Ectodermal cell (in vitro differentiated cells): ENCODE data around the gene RHBDL1.

Experiments
- H3K27ac ChIP-seq: 2 replicates; pipeline ENCODE4 v1.7.0; 2013; ENCODE audit warnings: mild to moderate bottlenecking, low read depth, low read length; ENCODE audit not compliant: insufficient read depth, poor library complexity, severe bottlenecking
- H3K27me3 ChIP-seq: 2 replicates; pipeline ENCODE4 v1.7.0; 2013; ENCODE audit warnings: mild to moderate bottlenecking, low read length; ENCODE audit not compliant: insufficient read depth, control insufficient read depth, poor library complexity, severe bottlenecking
- H3K36me3 ChIP-seq: one replicate; pipeline ENCODE4 v1.7.0; 2013; ENCODE audit warnings: low read length; ENCODE audit not compliant: control insufficient read depth, insufficient read depth
- H3K4me1 ChIP-seq: one replicate; pipeline ENCODE4 v1.7.0; 2013; ENCODE audit warnings: low read length; ENCODE audit not compliant: control insufficient read depth, insufficient read depth
- H3K4me3 ChIP-seq: 2 replicates; pipeline ENCODE4 v1.7.0; 2013; ENCODE audit warnings: low read depth, low read length, control low read depth; ENCODE audit not compliant: insufficient read depth
- H3K9me3 ChIP-seq: 2 replicates; pipeline ENCODE4 v1.7.0; 2013; ENCODE audit warnings: mild to moderate bottlenecking, low read length, moderate library complexity; ENCODE audit not compliant: control insufficient read depth
- WGBS, 2 experiments: methylation state at CpG; one replicate each; pipeline ENCODE4 v1.1.7; 2013; ENCODE audit warnings: missing lambda C conversion rate in 2 of 2; 5-methylcytosine and 5-hydroxymethylcytosine counted together

The RHBDL1 gene

DNA sequence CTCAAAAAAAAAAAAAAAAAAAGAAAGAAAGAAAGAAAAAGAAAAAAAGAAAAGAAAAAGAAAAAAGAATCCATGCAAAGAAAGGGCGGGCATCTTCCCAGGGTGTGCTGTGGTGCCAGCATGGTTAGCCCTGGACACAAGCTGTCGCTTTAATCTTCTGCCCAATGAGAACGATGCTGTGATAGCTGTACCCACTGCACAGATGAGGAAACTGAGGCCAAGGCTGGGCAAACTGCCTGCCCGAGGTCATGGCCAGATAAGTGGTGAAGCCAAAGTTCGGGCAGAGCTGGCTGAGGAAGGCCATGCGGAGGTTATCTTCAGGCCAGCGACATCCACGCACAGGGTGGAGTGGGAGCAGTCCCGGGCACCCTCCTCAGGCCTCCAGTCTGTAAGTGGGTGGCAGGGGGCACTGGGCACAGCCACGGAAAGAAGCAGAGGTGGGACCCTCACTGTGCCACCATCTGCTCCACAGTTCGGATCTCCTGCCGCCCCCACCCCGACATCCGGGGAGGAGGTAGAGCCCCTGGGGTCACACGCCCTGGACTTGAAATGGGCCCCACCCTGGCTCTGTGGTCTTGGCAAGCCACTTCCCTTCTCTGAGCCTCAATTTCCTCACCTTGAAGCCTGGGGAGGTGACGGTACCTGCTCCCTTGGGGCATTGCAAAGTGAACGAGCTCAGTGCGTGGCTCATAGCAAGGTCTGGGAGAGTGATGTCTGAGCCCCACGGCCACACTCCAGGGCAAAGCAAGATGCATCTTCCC is 23.6 kb downstream of the RHBDL1 start:
- Histone ChIP-seq H3K27me3 (peaks cover 99% of the 10 kb centered on the region), H3K36me3 (no peaks in the 10 kb centered on the region), H3K4me3 (no peak overlapping the region), H3K9me3 (no peaks in the 10 kb centered on the region), H3K4me1 (peaks cover 10% of the 10 kb centered on the region), H3K27ac (no peak overlapping the region)
- 77 to 79% methylated on average over 19 of the region's 19 CpGs for WGBS, 2 experiments

DNA sequence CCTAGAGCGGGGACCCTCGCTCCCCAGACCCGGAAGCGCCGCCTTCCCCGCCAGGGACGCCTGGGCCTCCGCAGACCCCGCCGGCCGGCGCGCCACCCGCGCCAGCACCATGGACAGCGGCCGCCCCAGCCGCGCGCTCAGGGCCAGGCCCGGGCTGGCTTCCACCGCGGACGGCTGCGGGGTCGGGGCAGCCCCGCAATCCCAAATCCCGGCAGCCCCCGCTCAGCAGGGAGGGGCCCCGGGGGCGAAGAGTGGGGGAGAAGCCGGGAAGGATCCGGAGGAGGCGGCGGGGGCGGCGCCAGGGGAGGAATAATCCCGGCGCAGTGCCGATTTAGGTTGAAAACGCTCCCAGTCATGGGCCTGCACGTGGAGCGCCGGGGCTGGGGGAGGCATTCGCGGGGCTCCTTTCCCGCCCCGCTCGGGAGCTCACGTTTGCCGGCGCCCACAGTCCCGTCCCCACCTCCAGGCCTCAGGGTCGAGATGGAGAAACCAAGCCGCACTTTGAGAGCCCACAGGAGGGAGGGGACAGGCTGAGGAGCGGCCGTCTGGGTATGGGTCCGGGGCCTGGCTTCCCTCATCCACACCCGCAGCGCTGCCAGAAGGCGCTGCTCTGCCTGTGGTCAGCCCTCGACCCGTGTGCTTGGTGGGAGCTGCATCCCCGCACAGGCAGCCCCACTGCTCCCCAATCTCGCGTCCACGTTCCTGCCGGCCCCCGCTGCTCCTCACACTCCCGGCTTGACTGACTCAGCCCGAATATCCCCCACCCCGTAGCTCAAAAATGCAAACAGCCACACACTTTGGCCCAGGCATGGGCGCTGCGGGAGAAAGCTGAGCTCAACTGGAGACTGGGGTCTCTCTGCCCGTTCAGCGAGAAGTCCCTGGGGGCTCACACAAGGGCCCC is 25.5 kb downstream of the RHBDL1 start:
- no peaks in the 10 kb centered on the region for H3K36me3 ChIP-seq
- peaks cover 5% of the 10 kb centered on the region for H3K4me1 ChIP-seq
- H3K4me3 ChIP-seq = no peak overlapping the region
- H3K27ac ChIP-seq = no peak overlapping the region
- WGBS, 2 experiments = 7 to 8% methylated on average over 76 of the region's 76 CpGs
- H3K27me3 ChIP-seq = peaks cover 99% of the 10 kb centered on the region
- no peaks in the 10 kb centered on the region for H3K9me3 ChIP-seq

DNA sequence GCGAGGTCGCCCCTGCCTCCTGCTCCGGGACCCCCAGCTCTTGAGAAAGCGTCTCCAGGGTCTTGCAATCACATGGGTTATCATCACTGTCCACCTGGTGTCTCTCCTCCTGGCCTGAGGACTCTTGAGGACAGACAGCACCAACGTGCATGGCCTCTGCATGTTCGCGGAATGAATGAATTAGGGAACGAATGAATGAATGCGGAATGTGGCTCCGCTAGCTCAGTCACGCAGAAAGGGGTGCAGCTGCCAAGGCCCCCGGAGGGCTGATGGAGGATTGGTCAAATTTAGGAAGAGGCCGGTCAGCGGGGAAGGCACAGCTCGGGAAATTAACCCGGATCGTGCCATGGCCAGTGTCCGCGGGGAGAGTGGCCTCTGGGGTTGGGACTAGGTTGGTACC is 26.9 kb downstream of the RHBDL1 start:
- Histone ChIP-seq H3K4me3 (no peak overlapping the region), H3K9me3 (no peaks in the 10 kb centered on the region), H3K27me3 (peaks cover 100% of the 10 kb centered on the region), H3K27ac (no peak overlapping the region), H3K36me3 (no peaks in the 10 kb centered on the region), H3K4me1 (peaks cover 12% of the 10 kb centered on the region)
- WGBS, 2 experiments = 84% methylated on average over 19 of the region's 19 CpGs

GRCh38 chr16:703406-703805 is 27.9 kb downstream of the RHBDL1 start:
- Histone ChIP-seq H3K27me3 (peaks cover 100% of the 10 kb centered on the region), H3K36me3 (no peaks in the 10 kb centered on the region), H3K27ac (no peak overlapping the region), H3K4me3 (no peak overlapping the region), H3K4me1 (peaks cover 12% of the 10 kb centered on the region), H3K9me3 (no peaks in the 10 kb centered on the region)
- 81 to 84% methylated on average over 12 of the region's 12 CpGs for WGBS, 2 experiments

GRCh38 chr16:704047-704446 is 28.6 kb downstream of the RHBDL1 start:
- Histone ChIP-seq H3K4me1 (peaks cover 12% of the 10 kb centered on the region), H3K36me3 (no peaks in the 10 kb centered on the region), H3K4me3 (no peak overlapping the region), H3K9me3 (no peaks in the 10 kb centered on the region), H3K27me3 (peaks cover 100% of the 10 kb centered on the region), H3K27ac (no peak overlapping the region)
- 77 to 82% methylated on average over 7 of the region's 7 CpGs for WGBS, 2 experiments

GRCh38 chr16:704552-705380 is 29.3 kb downstream of the RHBDL1 start:
- Histone ChIP-seq H3K27ac (no peak overlapping the region), H3K9me3 (no peaks in the 10 kb centered on the region), H3K4me1 (peaks cover 18% of the 10 kb centered on the region), H3K4me3 (no peak overlapping the region), H3K36me3 (no peaks in the 10 kb centered on the region), H3K27me3 (peaks cover 98% of the 10 kb centered on the region)
- WGBS, 2 experiments = 21 to 23% methylated on average over 50 of the region's 50 CpGs

DNA sequence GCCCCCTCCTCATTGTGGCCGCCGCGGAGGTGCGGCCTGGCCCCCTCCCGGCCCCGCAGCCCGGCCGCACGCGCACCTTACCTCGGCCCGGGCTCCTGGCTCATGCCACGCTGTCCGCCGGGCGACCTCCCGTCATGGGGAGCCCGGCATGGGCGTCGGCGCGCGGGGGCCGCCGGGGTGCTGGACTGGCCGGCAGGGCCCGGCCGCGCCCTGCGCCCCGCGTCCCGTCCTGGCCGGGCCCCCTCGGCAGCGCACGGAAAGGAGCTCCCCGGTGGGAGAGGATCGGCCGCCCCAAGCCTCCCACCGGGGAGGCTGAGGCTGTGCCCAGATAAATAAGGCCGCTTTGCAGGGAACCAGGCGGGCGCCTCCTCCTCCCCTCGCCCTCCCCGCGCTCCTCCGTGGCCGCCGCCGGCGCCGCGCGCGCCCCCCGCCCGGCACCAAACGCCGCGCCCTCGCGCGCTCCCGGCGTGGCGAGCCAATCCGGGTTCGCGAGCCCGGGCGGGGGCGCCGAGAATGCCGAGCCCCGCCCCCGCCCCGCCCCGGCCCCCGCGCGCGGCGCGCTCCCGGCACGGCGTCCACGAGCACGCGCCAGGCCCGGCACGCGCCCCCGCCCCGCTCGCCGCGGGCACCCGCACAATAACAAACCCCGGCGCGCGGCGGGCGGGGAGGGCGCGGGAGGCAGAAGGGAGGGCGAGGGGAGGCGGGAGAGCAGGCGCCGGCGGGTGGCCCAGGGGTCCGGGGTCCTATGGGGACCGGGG is 30.1 kb downstream of the RHBDL1 start, which contains the start of gene FBXL16:
FBXL16 (minus strand) TSS at position 371 of the 758 bp plus-strand sequence. CDS start 8,396 bp downstream, outside the sequence.
- WGBS, 2 experiments = 1% methylated on average over 115 of the region's 115 CpGs
- peaks cover 26% of the 10 kb centered on the region for H3K4me1 ChIP-seq
- H3K27me3 ChIP-seq = peaks cover 96% of the 10 kb centered on the region
- peak within 1 kb of the TSS; percentile 13 for H3K4me3 ChIP-seq
- no peaks in the 10 kb centered on the region for H3K36me3 ChIP-seq
- H3K27ac ChIP-seq = no peak within 1 kb of the TSS
- H3K9me3 ChIP-seq = no peaks in the 10 kb centered on the region

DNA sequence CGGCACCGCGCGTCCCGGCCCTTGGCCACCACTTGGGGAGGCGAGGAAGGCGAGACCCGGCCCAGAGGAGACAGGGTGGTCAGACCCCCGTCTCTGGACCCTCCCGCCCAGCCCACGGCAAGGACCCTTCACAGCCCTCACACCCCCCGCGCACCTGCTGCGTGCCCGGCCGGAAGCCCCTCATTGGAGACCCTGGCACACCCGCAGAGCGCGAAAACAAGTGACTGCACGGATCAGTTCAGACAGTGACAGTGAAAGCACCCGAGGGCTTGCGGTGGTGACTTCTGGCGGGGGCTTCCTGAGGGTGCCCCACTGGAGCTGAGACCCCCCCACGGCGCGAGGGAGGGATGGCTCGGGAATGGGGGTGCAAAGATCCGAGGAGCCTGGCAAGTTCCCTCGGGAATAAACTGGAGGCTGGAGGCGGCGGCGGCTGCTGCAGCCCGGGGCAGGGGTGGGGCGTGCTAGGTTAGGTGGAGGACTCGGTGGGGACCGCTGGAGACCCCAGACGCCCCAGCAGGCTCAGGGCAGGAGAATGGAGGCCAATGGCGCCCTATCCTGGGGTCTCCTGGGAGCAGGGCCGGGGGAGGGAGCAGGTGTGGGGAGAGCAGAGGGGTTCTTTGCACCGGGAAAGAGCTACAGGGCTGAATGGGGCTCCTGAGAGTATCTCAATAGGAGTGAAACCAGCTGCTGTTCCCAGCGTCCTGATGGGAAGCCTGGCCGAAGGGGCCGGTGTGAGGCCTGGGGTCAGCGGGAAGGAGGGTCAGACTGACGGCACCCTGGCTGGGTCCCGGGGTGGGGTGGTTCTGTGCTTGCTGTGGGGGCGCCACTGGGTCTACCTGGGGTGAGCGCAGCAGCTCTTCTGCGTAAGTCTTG is 31.0 kb downstream of the RHBDL1 start:
- Histone ChIP-seq H3K27ac (no peak overlapping the region), H3K27me3 (peaks cover 96% of the 10 kb centered on the region), H3K9me3 (no peaks in the 10 kb centered on the region), H3K4me3 (no peak overlapping the region), H3K36me3 (no peaks in the 10 kb centered on the region), H3K4me1 (peaks cover 34% of the 10 kb centered on the region)
- 5 to 6% methylated on average over 49 of the region's 49 CpGs for WGBS, 2 experiments
